HG03159 (cell line): ENCODE measurements around the gene KBTBD7.

Source experiments
- ATAC-seq: cut with Tn5 transposase; IDR thresholded peaks from one replicate; pipeline ENCODE4 v1.9.1; 2021; ENCODE audit warnings: mild to moderate bottlenecking, moderate library complexity; ENCODE audit not compliant: unreplicated experiment

Gene KBTBD7

GRCh38 chr13:41193919-41194824 is at the start of gene KBTBD7:
Gene KBTBD7 (minus strand): TSS chr13:41194569. CDS start chr13:41194257, 312 bp downstream.
- peak; percentile 97 for ATAC-seq

DNA sequence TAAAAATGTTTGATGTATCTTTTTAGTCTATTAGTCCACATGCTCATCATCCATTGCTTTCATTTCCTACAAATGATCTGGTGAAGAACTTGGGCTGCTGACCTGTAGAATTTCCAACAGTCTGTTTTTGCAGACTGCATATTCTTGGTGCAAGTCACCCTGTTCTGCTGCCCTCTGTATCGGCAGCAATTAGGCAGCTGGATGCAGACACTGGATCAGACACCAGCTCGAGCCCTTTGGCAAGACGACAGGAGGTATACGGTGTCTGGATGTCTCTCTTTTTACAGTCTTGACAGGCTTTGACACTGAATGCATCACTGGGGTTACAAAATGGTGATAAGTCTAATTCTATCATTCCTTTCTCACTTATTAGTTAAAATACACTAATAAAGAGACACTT is 47.3 kb upstream of the KBTBD7 start:
- ATAC-seq: no peak

DNA sequence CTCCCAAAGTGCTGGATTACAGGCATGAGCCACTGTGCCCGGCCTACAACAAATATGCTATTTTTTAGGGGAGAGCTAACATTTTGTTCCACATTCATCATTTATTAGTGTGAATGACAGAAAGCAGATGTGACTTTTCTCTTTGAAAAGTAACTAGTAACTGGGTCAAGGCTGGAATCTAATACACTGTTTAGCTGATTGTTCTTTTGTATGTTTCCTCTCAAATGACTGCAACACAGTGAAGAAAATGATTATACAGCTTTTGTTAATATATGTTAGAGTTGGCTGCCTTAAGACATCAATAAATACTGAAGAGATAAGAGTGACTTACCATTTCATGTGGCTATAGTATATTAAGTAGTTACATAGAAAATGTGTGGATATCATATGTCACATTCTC is 42.0 kb upstream of the KBTBD7 start:
- no peak for ATAC-seq

GRCh38 chr13:41232578-41233480 is 38.5 kb upstream of the KBTBD7 start:
- ATAC-seq: no peak

DNA sequence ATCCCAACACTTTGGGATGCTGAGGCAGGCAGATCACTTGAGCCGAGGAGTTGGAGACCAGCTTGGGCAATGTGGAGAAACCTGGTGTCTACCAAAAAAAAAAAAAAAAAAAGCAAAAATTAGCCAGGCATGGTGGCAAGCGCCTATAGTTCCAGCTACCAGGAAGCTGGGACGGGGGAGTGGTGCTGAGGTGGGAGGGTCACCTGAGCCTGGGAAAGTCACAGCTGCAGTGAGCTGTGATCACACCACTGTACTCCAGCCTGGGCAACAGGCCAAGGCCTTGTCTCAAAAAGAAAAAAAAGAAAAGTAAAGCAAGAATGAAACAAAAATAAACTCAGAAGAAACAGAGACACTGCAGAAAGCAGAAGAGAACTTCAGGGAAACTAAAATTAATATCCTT is 37.4 kb upstream of the KBTBD7 start:
- ATAC-seq: no peak

GRCh38 chr13:41231025-41231677 is 36.8 kb upstream of the KBTBD7 start:
- no peak for ATAC-seq

DNA sequence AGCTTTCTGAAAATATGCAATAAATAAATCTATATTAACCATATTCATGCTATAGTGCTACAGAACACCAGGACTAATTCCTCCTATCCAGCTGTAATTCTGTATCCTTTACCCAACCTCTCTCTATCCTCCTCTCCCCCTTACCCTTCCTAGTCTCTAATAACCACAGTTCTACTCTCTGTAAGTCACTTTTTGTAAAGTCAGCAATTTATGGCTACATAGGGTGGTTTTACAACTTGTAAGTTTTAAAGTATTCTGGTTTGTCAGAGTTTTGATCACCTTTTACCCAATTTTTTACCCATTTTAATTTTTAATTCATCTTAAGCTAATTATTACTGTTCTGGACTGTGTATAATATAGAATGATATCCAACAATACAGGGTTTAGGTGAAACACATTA is 35.0 kb upstream of the KBTBD7 start:
- ATAC-seq: no peak

- ATAC-seq: no peak
Observed at GRCh38 chr13:41224113-41225110, 30.0 kb upstream of the KBTBD7 start.

GRCh38 chr13:41222259-41222852 is 28.0 kb upstream of the KBTBD7 start:
- peak; percentile 74 for ATAC-seq

DNA sequence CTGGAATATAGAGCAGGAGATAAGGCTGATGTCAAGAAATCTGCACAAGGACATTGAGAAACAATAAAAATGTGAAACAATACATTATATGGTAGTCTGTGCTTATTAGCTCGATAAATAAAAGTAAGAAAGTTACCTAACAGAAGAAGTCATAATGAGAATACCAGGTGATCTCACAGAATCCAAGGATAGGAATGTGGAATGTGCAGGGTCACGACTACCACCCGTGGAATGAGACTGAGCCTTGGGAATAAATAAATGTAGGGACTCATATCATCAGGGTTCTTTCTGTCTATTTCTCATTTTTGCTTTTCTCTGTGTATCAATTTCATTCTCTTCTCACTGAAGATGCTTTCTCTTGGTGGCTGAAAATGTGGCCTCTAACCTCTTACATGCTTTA is 26.0 kb upstream of the KBTBD7 start:
- no peak for ATAC-seq

- no peak for ATAC-seq
Observed at GRCh38 chr13:41216160-41216559, 21.8 kb upstream of the KBTBD7 start.

DNA sequence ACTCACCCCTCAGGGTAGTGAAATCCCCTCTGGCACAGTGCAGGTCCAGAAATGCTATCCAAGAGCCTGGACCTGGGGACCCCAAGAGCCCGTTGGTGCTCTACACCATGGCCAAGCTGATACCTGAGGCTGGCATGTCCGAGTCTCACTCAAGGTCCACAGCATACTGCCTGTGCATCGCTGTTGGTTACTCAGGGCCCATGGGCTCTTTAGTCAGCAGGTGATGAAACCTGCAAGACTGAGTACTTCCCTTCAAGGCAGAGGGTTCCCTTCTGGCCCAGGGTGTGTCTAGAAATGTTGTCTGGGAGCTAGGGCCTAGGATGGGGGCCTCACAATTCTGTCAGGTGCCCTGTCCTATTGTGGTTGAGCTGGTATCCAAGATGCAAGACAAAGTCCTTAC is 19.6 kb upstream of the KBTBD7 start:
- no peak for ATAC-seq

GRCh38 chr13:41213316-41213715 is 18.9 kb upstream of the KBTBD7 start:
- no peak for ATAC-seq

- no peak for ATAC-seq
Observed at GRCh38 chr13:41212881-41213280, 18.5 kb upstream of the KBTBD7 start.

DNA sequence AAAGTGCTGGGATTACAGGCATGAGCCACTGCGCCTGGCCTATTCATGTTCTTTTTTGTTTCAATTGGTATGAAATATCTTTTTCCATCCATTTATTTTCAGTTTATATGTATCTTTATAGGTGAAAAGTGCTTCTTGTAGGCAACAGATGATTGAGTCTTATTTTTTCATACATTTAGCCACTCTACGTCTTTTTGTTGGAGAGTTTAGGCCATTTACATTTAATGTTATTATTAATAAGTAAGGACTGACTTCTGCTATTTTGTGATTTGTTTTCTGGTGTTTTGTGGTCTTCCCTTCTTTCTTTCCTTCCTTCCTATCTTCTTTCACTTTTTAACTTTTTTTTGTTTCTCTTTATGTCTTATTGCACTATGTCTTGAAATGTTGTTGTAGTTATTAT is 16.7 kb upstream of the KBTBD7 start:
- no peak for ATAC-seq

GRCh38 chr13:41206467-41206866 is 12.1 kb upstream of the KBTBD7 start:
- ATAC-seq: no peak

DNA sequence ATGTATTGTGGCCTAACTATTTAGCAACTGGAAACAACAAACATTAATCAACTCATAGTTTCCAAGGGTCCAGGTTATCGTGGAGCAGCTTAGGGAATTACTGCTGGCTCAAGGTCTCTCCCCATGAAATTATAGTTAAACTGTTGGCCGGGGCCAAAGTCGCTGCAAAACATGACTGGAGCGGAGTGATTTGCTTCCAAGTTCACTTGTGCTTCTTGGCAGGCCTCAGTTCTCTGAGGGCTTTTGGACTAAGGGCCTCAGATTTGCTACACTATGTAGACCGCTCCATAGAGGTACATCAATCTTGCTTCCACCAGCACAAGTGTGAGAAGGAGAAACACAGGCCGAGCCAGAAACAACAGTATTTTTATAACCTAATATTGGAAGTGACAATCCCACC is 9.4 kb upstream of the KBTBD7 start:
- no peak for ATAC-seq

DNA sequence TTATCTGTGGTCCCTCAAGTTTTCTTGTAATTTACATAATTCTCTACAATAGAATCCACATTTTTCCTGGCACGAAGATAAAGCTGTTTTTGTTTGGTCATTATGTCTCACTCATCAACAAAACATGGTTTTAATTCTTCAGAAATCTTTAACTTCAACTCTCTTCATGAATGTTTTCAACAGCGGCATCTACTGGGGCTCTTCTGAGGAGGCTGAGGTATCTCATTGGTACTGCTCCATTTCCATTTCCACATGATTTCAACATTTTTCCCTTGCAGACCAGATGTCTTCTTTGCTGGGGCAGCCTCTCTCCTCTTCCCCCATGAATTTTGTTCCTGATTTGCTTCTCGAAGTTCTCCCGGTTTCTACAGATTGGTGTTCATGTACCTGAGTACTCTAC is 5.8 kb upstream of the KBTBD7 start:
- ATAC-seq: no peak

GRCh38 chr13:41199526-41199925 is 5.2 kb upstream of the KBTBD7 start:
- ATAC-seq: peak; percentile 69

GRCh38 chr13:41199079-41199478 is 4.7 kb upstream of the KBTBD7 start:
- no peak for ATAC-seq
